NCI-H1417 (cell line): ENCODE data around the gene COL23A1.
"Not testable (repeated sequence)": the region's sequence is repeated elsewhere in the genome, so short reads cannot be mapped to it uniquely, and the experiment has no call there.

ENCODE experiments used
- DNase-seq, 3 experiments: peaks; one replicate each; lab custom pipeline; 2025; lab: John Stamatoyannopoulos, UW

The COL23A1 gene

GRCh38 chr5:178588769-178589168 is 1.4 kb downstream of the COL23A1 start:
- no peak for DNase-seq

DNA sequence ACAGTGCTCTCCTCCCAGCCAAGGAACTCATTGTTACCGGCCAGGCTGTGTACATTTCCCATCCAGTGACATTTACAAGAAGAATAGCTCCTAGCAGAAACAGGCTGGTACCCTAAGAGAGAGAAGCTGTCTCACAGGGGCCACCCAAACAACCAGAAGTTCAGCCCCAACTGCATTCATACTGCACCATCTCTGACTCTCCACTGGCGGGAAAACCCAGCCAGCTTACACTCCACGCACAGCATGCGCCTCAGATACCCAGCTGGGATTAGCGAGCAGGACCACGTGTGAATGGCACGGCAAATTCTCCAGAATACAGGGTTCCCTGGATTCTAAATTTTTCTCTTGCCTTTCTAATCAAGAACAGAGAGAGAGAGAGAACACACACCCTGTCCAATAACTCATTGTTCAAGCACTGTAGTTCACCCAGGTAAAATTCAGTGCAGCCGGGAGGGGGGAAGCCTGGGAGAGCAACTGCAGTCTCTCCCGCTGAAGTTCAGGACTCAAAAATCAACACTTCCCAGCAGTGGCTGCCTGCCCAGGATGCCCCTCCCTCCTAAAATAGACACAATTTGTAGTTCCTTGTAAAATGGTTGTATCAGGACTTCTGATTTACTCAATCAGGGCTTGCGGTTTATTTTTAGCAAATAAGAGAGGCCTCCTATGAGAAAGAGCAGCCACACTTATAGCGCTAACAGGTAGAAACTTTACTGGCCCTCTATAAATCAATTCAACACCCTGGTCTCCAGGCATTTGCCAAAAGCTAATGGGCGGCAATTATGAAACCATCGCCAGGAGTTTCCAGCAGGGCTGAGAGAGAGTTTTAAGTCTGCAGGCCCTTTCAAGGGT is 2.2 kb downstream of the COL23A1 start:
- peak in 2 of 3 experiments; percentile 5 to 39 for DNase-seq

DNA sequence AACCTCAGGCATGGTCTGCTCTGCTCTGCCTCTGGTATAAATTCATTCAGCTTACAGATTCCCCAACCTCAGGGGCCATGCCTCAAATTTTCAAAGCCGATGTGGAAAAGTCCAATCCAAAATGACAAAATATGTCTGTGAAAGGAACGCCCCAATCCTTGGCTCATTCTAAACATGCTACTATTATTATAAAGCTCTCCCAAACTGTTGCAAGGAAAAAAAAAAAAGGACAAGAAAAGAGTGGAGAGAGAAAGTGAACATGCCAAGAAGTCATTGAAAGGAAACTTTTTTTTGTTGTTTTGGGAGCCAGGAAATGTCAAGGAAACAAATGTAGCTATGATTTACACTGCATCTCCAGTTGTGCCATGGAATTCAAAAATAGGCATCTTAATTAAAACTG is 3.8 kb downstream of the COL23A1 start:
- no peak for DNase-seq

DNA sequence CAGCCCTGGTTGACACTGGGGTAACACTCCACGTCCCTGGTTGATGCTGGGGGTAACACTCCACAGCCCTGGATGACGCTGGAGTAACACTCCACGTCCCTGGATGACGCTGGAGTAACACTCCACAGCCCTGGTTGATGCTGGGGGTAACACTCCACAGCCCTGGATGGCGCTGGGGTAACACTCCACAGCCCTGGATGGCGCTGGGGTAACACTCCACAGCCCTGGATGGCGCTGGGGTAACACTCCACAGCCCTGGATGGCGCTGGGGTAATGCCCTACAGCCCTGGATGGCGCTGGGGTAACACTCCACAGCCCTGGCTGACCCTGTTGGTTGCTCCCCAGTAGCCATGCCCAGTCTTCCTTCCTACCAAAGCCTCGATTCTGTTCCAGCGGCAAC is 4.8 kb downstream of the COL23A1 start:
- DNase-seq, result not testable (repeated sequence)

GRCh38 chr5:178583279-178583678 is 6.9 kb downstream of the COL23A1 start:
- no peak for DNase-seq

- no peak for DNase-seq
Measured at GRCh38 chr5:178582291-178582690, 7.9 kb downstream of the COL23A1 start.

DNA sequence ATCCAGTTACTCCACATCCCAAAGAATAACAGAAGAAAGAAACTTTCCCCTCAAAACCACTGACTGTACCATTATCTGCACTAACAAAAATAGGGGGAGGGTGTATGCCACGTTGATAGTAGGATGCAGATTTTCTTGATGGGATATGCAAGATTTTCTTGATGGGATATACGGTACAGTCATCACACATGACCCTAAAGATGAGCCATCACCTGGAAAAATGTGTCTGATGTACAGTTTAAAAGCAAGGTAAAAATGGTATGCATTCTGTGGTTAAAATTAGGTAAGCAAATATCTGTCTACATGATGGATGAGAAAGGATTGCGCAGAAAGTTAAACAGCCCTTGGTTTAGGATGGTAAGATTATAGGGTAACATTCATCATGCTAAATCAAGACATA is 8.6 kb downstream of the COL23A1 start:
- no peak for DNase-seq

GRCh38 chr5:178580271-178580955 is 9.8 kb downstream of the COL23A1 start:
- no peak for DNase-seq

GRCh38 chr5:178577944-178578343 is 12.2 kb downstream of the COL23A1 start:
- DNase-seq, result no peak

- no peak for DNase-seq
Measured at GRCh38 chr5:178577376-178577839, 12.8 kb downstream of the COL23A1 start.

DNA sequence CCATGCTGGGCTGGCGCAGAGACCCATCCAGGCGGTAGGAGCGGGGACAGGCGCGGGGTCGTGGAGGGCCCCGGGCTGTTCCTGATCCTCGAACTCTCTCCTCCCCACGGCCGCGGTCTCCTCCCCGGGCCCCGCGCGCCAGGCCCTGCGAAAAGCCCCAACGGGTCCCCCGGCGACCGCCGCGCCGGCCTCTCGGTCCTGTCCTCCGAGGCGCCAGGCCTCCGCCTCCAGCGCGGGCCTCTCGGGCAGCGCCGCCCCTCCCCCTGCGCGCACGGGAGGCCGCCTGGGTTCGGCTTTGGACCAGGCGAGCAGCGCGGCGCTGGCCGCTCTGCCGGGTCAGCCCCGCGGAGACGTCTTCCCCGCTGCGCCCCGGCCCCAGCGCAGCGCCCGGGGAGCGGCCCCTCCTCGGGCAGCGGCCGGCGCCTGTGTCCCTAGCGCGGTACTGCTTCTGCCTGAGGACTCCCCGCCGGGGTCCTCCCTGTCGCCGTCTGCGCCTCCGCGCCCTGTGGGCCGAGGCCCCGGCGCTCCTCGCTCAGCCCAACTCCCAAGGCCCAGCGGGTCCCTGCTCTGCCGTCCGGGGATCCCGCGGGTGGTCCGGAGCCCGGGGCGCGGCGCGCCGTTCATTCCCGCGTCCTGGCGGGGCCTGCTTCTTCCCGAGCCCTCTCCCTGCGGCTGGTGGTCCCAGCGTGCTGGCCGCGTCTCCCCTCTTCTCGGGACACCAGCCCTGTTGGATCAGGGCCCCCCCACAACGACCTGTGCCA is 13.4 kb downstream of the COL23A1 start:
- no peak for DNase-seq

GRCh38 chr5:178573216-178573615 is 17.0 kb downstream of the COL23A1 start:
- no peak for DNase-seq

GRCh38 chr5:178572617-178573016 is 17.6 kb downstream of the COL23A1 start:
- no peak for DNase-seq

DNA sequence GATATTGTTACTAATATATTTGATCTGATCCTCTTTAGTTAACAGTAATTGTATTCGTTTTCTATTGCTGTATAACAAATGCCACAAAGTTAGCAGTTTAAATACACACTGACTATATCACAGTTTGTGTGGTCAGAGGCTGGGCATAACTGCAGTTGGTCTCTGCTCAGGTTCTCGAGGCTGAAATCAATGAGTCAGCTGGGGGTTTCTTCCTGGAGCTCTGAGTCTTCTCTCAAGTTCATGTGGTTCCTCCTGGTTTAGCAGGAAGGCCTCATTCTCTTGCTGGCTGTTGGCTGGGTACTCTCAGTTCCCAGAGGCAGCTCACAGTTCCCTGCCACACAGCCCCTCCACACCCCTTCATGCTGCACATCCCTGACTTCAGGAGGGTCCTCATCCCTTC is 20.7 kb downstream of the COL23A1 start:
- no peak for DNase-seq

DNA sequence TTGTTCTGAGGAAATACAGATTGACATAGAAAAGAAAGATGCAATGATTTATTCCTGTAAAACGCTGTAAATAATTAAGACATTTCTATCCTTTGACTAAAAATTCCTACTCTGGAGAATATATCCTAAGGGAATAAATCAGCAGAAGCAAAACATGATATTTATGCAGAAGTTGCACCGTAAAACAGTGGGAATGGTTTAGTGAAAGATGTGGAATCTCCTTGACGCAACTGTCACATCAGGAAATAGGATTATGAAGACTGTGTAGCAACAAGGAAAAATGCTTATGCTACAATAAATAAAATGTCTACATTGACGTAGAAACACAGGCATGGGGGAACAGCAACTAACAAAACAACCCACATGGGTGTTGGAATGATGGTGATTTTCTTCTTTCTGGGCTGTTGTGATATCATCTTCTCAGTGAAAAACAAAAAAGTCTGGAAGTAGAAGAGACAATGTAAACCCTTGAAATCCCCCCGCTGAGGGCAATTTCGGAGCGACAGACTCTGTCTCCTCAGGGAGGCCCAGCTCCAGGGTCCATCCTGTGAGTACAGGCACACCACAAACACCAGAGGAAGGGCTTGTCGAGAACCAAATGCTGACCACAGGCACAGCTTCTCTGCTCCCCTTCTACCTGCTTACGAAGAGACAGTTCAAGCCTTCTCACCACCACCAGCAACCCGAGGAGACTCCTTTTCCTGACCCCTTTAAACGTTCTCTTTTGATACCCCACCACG is 25.2 kb downstream of the COL23A1 start:
- DNase-seq, result no peak

GRCh38 chr5:178564397-178564796 is 25.8 kb downstream of the COL23A1 start:
- no peak for DNase-seq

DNA sequence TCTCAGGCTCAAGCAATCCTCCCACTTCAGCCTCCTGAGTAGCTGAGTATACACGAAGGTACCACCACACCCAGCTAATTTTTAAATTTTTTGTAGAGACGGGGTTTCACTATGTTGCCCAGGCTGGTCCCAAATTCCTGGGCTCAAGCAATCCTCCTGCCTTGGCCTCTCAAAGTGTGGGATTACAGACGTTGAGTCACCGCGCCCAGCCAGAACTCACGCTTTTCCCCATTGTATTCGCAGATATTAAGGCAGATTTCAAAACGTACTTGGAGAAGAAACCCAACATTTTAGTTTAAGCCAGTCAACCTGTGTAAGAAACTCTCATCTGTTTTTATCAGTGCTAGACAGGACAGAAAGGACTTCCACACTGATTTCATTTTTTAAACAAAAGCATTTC is 26.6 kb downstream of the COL23A1 start:
- DNase-seq, result no peak

DNA sequence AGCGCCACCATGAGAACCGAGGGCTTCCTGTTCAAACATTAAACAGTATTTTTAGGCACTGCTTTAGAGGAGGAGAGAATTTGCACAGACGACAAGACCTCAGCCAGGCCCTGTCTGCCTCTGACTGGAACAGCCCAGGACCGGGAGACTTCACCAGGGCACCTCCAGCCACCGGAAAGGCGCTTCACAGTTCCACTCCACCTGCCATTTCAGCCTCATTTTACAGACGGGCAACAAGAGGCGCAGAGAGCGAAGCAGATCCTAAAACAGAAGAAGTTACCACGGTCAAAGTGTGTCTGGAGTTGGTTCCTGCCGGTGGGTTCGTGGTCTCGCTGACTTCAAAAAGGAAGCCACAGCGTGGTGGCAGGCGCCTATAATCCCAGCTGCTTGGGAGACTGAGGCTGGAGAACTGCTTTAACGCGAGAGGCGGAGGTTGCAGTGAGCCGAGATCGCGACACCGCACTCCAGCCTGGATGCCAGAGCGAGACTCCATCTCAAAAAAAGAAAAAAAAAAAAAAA is 28.4 kb downstream of the COL23A1 start:
- no peak for DNase-seq

DNA sequence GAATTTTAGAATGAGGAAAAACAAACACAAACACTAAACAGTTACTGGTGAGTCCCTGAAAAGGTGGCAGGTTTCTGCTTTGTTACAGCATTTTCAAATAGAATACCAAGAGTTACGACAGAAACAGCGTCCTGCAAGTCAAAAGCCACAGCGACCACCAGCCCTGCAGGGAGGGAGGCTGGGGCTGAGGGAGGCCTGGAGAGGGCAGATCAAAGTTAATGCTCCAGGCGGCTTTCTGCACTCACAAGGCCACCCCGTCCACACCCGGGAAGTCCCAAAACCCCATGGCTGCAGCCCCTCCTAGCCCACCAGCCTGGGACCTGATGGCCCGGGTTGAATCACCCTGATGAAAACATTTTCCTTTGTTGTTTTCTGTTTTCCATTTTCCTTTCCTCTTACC is 29.3 kb downstream of the COL23A1 start:
- DNase-seq, result no peak

GRCh38 chr5:178557416-178557815 is 32.8 kb downstream of the COL23A1 start:
- DNase-seq, result no peak

GRCh38 chr5:178555771-178556211 is 34.4 kb downstream of the COL23A1 start:
- DNase-seq, result peak in 1 of 3 experiments; percentile 39

DNA sequence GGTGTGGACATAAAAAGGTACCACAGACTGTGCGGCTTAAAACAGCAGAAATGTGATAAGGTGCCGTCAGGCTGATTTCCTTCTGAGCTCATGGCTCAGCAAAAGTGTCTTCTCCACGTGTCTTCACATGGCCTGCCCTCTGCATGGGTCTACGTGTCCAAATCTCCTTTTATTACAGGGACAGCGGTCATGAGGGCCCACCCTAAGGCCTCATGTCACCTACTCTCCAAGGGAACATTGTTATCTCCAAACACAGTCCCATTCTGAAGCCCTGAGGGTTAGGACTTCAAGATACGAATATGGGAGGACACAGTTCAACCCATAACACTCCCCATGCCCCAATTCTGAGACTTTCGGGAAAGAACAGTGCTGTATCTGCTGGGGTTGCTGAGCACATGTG is 35.2 kb downstream of the COL23A1 start:
- DNase-seq, result no peak
